ENCODE data around the gene SCN11A. TPM values are rescaled to one million over a fixed set of nuclear protein-coding genes. Genes with fewer than 3 reads are reported as not detected.

SCN11A gene
- total and polyA plus RNA-seq, 2 of the 13 experiments (the other 11 are each of a cell fraction or from before 2014, with no cell fraction given) = 0.02 to 0.11 TPM

DNA sequence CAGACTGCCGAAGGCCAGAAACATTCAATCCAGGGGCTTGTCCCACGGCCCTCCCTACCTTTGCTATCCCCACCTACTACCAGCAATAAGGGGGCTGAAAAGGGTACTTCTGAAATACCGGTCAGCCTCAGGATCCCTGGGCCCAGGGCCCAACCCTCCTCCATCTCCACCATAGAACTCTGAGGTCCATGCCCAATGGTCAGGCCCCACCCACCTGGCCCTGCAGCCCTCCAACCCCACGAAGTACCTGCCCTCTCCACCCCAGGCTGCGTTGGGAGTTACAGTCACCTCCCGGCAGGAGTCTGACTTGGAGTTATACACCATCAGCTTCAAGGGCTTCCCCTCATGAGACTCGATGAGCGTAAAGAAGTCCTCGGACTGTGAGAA lies 48.7 kb upstream of the SCN11A start:
- no peaks in the 10 kb centered on the region for H3K27me3 ChIP-seq (ENCODE audit: control insufficient read depth in 1 of 2, insufficient read depth in 2 of 2, low read length in 2 of 2)
- WGBS (ENCODE audit: low lambda C conversion rate) = 100% methylated on average over 6 of the region's 9 CpGs
- in situ Hi-C loops (cut with HindIII; ENCODE audit: extremely low pct_ligation_motif_present, low pct_unique_long_range_greater_than_20kb) (no loop called here), intact Hi-C loops (cut with micrococcal nuclease; ENCODE audit: unreplicated experiment) (no loop called here)
- no peak overlapping the region for H3K4me3 ChIP-seq (replicated peaks in 1 of 3; ENCODE audit: insufficient read depth in 1 of 3, low read depth in 2 of 3, low read length in 3 of 3)
- DNase-seq (ENCODE audit: low spot score) (no peak), FAIRE-seq (no peak), ATAC-seq (no peak)
- H4K20me1 ChIP-seq (ENCODE audit: insufficient read depth, low read length) = no peaks in the 10 kb centered on the region
- no peak overlapping the region for H2AFZ ChIP-seq (ENCODE audit: low read length)
- ChIA-PET CTCF (ENCODE audit: low intra/inter-chr PET ratio, low total read pairs) (interaction anchor here (1.2 to 1.5 kb wide), 2 partner anchors 187 to 191 kb away, joined by 3 to 13 read pairs; no protein-coding TSS in a partner anchor), POLR2A (no interaction called here)
- H3K27ac ChIP-seq (ENCODE audit: extremely low read length, insufficient read depth, low read length) = no peak overlapping the region
- H3K9ac ChIP-seq (ENCODE audit: insufficient read depth, low read depth, low read length) = no peak overlapping the region
- no TSS peak for BruUV-seq (replicated peaks)
- TF ChIP-seq ZZZ3 (CRISPR knock-in tag; IDR thresholded peaks at IDR 0.05; ENCODE audit: borderline replicate concordance) = no peak
- no peak for TF ChIP-seq TERF1 (CRISPR knock-in tag; IDR thresholded peaks at IDR 0.05)
- TF ChIP-seq ZSCAN12 (CRISPR knock-in tag; IDR thresholded peaks at IDR 0.05) = no peak
- TF ChIP-seq SP140L (CRISPR knock-in tag; IDR thresholded peaks at IDR 0.05; ENCODE audit: borderline replicate concordance) = no peak
- TF ChIP-seq ATM (IDR thresholded peaks at IDR 0.05; ENCODE audit: borderline replicate concordance) = no peak
- no peak for TF ChIP-seq ZSCAN22 (CRISPR knock-in tag; IDR thresholded peaks at IDR 0.05)
- TF ChIP-seq MZF1 (CRISPR knock-in tag; IDR thresholded peaks at IDR 0.05; ENCODE audit: borderline replicate concordance) = no peak
- no peak for TF ChIP-seq ZNF773 (CRISPR knock-in tag; IDR thresholded peaks at IDR 0.05; ENCODE audit: borderline replicate concordance)
- no peak for TF ChIP-seq ZNF547 (CRISPR knock-in tag; IDR thresholded peaks at IDR 0.05)
- TF ChIP-seq ZFP36 (IDR thresholded peaks at IDR 0.05; ENCODE audit: borderline replicate concordance, low read depth, low read length, partially characterized antibody) = no peak
- no peak for TF ChIP-seq HNF4G (IDR thresholded peaks at IDR 0.05; ENCODE audit: borderline replicate concordance, low read depth, low read length)
- no peak for TF ChIP-seq HNF4G (CRISPR knock-in tag; IDR thresholded peaks at IDR 0.05; ENCODE audit: borderline replicate concordance, low read depth)
- peaks cover 11 to 47% of the 10 kb centered on the region in 2 experiments for H3K36me3 ChIP-seq (replicated peaks in 1 of 2; ENCODE audit: control insufficient read depth in 1 of 2, insufficient read depth in 2 of 2, low read length in 2 of 2)
- peaks cover 7% of the 10 kb centered on the region for H3K79me2 ChIP-seq (ENCODE audit: insufficient read depth, low read length)
- H3K4me2 ChIP-seq (ENCODE audit: low read depth, low read length) = no peak overlapping the region
- no peaks in the 10 kb centered on the region for H3K9me3 ChIP-seq (ENCODE audit: low read length)
- peaks cover 29% of the 10 kb centered on the region for H3K4me1 ChIP-seq (ENCODE audit: insufficient read depth, low read length)
